H9 (cell line): ENCODE data around the gene CAMTA1. TPM values are rescaled to one million over a fixed set of nuclear protein-coding genes. Genes with fewer than 3 reads are reported as not detected.

ENCODE experiments used
- DNase-seq: peaks from one replicate; pipeline ENCODE4 v3.0.0-alpha.2; 2017
- H2AFZ ChIP-seq: one replicate; pipeline ENCODE4 v1.6.1; 2013; ENCODE audit warnings: mild to moderate bottlenecking, low read length, control low read depth, moderate library complexity
- H2AK5ac ChIP-seq: 2 replicates; pipeline ENCODE4 v1.6.1; 2013; ENCODE audit warnings: low read length, control low read depth, mixed read lengths; ENCODE audit not compliant: insufficient read length
- H2BK120ac ChIP-seq: one replicate; pipeline ENCODE4 v1.6.1; 2013; ENCODE audit warnings: low read depth, mild to moderate bottlenecking, low read length, control low read depth, inconsistent platforms; ENCODE audit not compliant: poor library complexity, severe bottlenecking
- H2BK12ac ChIP-seq: 2 replicates; pipeline ENCODE4 v1.6.1; 2013; ENCODE audit warnings: low read length, control low read depth, mixed read lengths, low read depth; ENCODE audit not compliant: insufficient read length
- H2BK15ac ChIP-seq: 2 replicates; pipeline ENCODE4 v1.6.1; 2013; ENCODE audit warnings: low read depth, low read length, control low read depth
- H2BK20ac ChIP-seq: one replicate; pipeline ENCODE4 v1.6.1; 2013; ENCODE audit warnings: low read depth, mild to moderate bottlenecking, low read length, control low read depth, inconsistent platforms; ENCODE audit not compliant: poor library complexity, severe bottlenecking
- H2BK5ac ChIP-seq: 2 replicates; pipeline ENCODE4 v1.6.1; 2013; ENCODE audit warnings: low read length, control low read depth, mixed read lengths; ENCODE audit not compliant: insufficient read length
- H3K14ac ChIP-seq: 2 replicates; pipeline ENCODE4 v1.6.1; 2013; ENCODE audit warnings: low read length, control low read depth; ENCODE audit not compliant: insufficient read depth
- H3K18ac ChIP-seq: 2 replicates; pipeline ENCODE4 v1.6.1; 2013; ENCODE audit warnings: low read depth, mild to moderate bottlenecking, mixed read lengths, low read length, control low read depth; ENCODE audit not compliant: insufficient read length
- H3K23ac ChIP-seq: 2 replicates; pipeline ENCODE4 v1.6.1; 2013; ENCODE audit warnings: low read length, control low read depth, mixed read lengths, low read depth; ENCODE audit not compliant: insufficient read length
- H3K23me2 ChIP-seq: 2 replicates; pipeline ENCODE4 v1.6.1; 2013; ENCODE audit warnings: low read depth, mild to moderate bottlenecking, mixed read lengths, low read length, control low read depth; ENCODE audit not compliant: insufficient read length, poor library complexity, severe bottlenecking
- H3K27ac ChIP-seq: 2 replicates; pipeline ENCODE4 v1.5.1; 2013; ENCODE audit warnings: low read length, control low read depth, mixed read lengths, low read depth; ENCODE audit not compliant: insufficient read length
- H3K27me3 ChIP-seq: 2 replicates; pipeline ENCODE4 v1.6.1; 2013; ENCODE audit warnings: low read length, control low read depth, inconsistent platforms; ENCODE audit not compliant: insufficient read depth
- H3K4ac ChIP-seq: 2 replicates; pipeline ENCODE4 v1.6.1; 2013; ENCODE audit warnings: low read depth, mild to moderate bottlenecking, control low read depth, inconsistent platforms, low read length, moderate library complexity
- H3K4me1 ChIP-seq: 2 replicates; pipeline ENCODE4 v1.6.1; 2013; ENCODE audit warnings: low read length, control low read depth, inconsistent platforms; ENCODE audit not compliant: insufficient read depth
- H3K4me2 ChIP-seq: 2 replicates; pipeline ENCODE4 v1.6.1; 2013; ENCODE audit warnings: low read length, control low read depth, mixed read lengths; ENCODE audit not compliant: insufficient read length, insufficient read depth
- H3K56ac ChIP-seq: 2 replicates; pipeline ENCODE4 v1.6.1; 2013; ENCODE audit warnings: low read depth, mild to moderate bottlenecking, mixed read lengths, low read length, control low read depth; ENCODE audit not compliant: insufficient read length
- H3K79me1 ChIP-seq: 2 replicates; pipeline ENCODE4 v1.6.1; 2013; ENCODE audit warnings: low read depth, mild to moderate bottlenecking, moderate library complexity, low read length, control low read depth, inconsistent platforms; ENCODE audit not compliant: insufficient read depth, poor library complexity, severe bottlenecking
- H3K79me2 ChIP-seq: 2 replicates; pipeline ENCODE4 v1.6.1; 2013; ENCODE audit warnings: low read length, control low read depth, inconsistent platforms; ENCODE audit not compliant: insufficient read depth
- H3K9ac ChIP-seq: 2 replicates; pipeline ENCODE4 v1.6.1; 2013; ENCODE audit warnings: low read length, control low read depth, mixed read lengths; ENCODE audit not compliant: insufficient read length; ENCODE audit errors: extremely low read depth
- H3K9me3 ChIP-seq: one replicate; pipeline ENCODE4 v1.6.1; 2013; ENCODE audit warnings: low read depth, low read length, inconsistent platforms; ENCODE audit not compliant: control insufficient read depth
- H3T11ph ChIP-seq: one replicate; pipeline ENCODE4 v1.6.1; 2013; ENCODE audit warnings: mild to moderate bottlenecking, low read length, control low read depth, inconsistent platforms
- H4K20me1 ChIP-seq: one replicate; pipeline ENCODE4 v1.6.1; 2013; ENCODE audit not compliant: control insufficient read depth, insufficient read length, insufficient read depth
- H4K5ac ChIP-seq: 2 replicates; pipeline ENCODE4 v1.6.1; 2013; ENCODE audit warnings: low read depth, mild to moderate bottlenecking, mixed read lengths, low read length, control low read depth; ENCODE audit not compliant: insufficient read length
- H4K8ac ChIP-seq: replicated peaks from 2 replicates; pipeline ENCODE4 v1.6.1; 2013; ENCODE audit warnings: low read length, control low read depth, mixed read lengths, low read depth; ENCODE audit not compliant: insufficient read length
- H4K91ac ChIP-seq: 2 replicates; pipeline ENCODE4 v1.6.1; 2013; ENCODE audit warnings: low read depth, mild to moderate bottlenecking, moderate library complexity, mixed read lengths, low read length, control low read depth; ENCODE audit not compliant: insufficient read length
- H3K27ac Mint-ChIP-seq, 3 experiments: 2 replicates in 2 of 3; 3 replicates in 1 of 3; pipeline ENCODE4 v1.8.0; 2020 to 2021; ENCODE audit warnings: mixed read lengths in 3 of 3, mild to moderate bottlenecking in 1 of 3, moderate library complexity in 1 of 3
- H3K27me3 Mint-ChIP-seq: 2 replicates; pipeline ENCODE4 v1.8.0; 2021; ENCODE audit warnings: low read depth, mild to moderate bottlenecking, moderate library complexity, mixed read lengths
- H3K36me3 Mint-ChIP-seq, 3 experiments: 2 replicates in 2 of 3; 3 replicates in 1 of 3; pipeline ENCODE4 v1.8.0; 2020 to 2021; ENCODE audit warnings: low read depth in 3 of 3, mixed read lengths in 3 of 3; ENCODE audit not compliant: insufficient read depth in 1 of 3
- H3K4me1 Mint-ChIP-seq, 2 experiments: 2 replicates each; pipeline ENCODE4 v1.8.0; 2020; ENCODE audit warnings: mixed read lengths in 2 of 2
- H3K4me3 Mint-ChIP-seq, 2 experiments: 2 replicates in 1 of 2; 3 replicates in 1 of 2; pipeline ENCODE4 v1.8.0; 2020 to 2021; ENCODE audit warnings: mild to moderate bottlenecking in 2 of 2, mixed read lengths in 2 of 2, moderate library complexity in 1 of 2
- H3K9me3 Mint-ChIP-seq, 2 experiments: 2 replicates in 1 of 2; 3 replicates in 1 of 2; pipeline ENCODE4 v1.8.0; 2020; ENCODE audit warnings: mild to moderate bottlenecking in 2 of 2, mixed read lengths in 2 of 2, moderate library complexity in 1 of 2
- WGBS: extraction: QIAGEN DNeasy Blood & Tissue Kit; methylation state at CpG from one replicate; pipeline ENCODE4 v1.1.7; 2013; ENCODE audit warnings: missing lambda C conversion rate, low lambda C conversion rate, mixed read lengths; ENCODE audit not compliant: insufficient read length; ENCODE audit errors: extremely low coverage; 5-methylcytosine and 5-hydroxymethylcytosine counted together
- total RNA-seq: library from RNA; stranded (reverse); gene quantifications from 2 replicates; pipeline ENCODE4 v1.2.1, GENCODE V29; 2021
- TF ChIP-seq, protein P1 (sequence below): fragments of 200-600 bp; sonication (generic); conservative IDR thresholded peaks from 3 replicates; pipeline ENCODE4 v1.8.0; 2021; ENCODE audit warnings: antibody characterized with exemption, mild to moderate bottlenecking

CAMTA1 gene
- total RNA-seq, 1 experiment from 2014 or later: 115 TPM

DNA sequence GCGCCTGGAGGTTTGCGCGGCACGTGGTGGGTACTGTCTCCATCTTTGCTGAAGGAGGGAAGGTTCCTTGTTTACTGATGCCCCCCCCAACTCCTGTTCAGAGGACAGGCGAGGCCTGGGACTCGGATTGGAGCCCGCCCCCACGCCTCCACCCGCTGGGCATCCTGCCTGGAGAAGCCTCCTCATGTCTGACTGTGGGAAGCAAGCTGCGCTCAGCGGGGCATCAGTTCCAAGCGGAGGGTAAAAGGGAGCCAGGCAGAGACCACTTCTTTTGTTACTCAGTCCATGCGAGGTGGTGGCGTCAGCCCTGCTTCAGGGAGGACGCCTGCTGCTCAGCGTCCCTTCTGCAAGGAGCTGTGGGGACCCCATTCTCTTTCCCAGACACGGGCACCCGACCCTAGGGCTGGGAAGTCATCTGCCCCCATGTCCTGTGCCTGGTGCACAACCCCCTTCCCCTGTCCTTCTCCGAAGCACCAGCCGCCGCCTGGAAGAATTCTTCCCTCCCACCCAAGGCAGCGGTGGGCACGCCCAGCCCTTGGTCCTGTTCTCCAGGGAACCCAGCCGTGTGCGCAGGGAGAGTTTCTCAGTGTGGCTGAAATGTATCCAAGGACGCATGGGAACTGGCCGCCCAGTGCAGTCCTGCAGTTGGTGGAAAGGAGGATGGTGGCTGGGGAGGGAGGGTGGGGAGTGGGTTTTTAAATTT is 414.0 kb downstream of the CAMTA1 start:
- H3K27ac Mint-ChIP-seq: peak overlapping the region in 1 of 3 experiments; percentile 76; a peak in 1 of 7 replicates
- no peaks in the 10 kb centered on the region for H3K9me3 Mint-ChIP-seq
- Histone ChIP-seq H3K4ac (no peak overlapping the region), H2BK120ac (no peak overlapping the region), H4K8ac (no peak overlapping the region), H3K56ac (no peak overlapping the region), H4K91ac (no peak overlapping the region), H3K27ac (no peak overlapping the region), H2BK5ac (no peak overlapping the region), H3K79me2 (no peaks in the 10 kb centered on the region), H4K20me1 (no peaks in the 10 kb centered on the region), H3K23me2 (no peaks in the 10 kb centered on the region), H3K4me2 (no peak overlapping the region), H3K9me3 (no peaks in the 10 kb centered on the region), H2BK12ac (no peak overlapping the region), H3K27me3 (no peaks in the 10 kb centered on the region), H4K5ac (no peak overlapping the region), H3K18ac (no peak overlapping the region), H3K9ac (no peak overlapping the region), H2AFZ (no peak overlapping the region), H3K4me1 (no peaks in the 10 kb centered on the region), H3K23ac (no peak overlapping the region), H3T11ph (no peak overlapping the region), H3K79me1 (no peaks in the 10 kb centered on the region), H2AK5ac (no peak overlapping the region), H2BK15ac (no peak overlapping the region), H2BK20ac (no peak overlapping the region), H3K14ac (no peak overlapping the region)
- H3K4me1 Mint-ChIP-seq: peaks cover 11% of the 10 kb centered on the region in 2 experiments
- H3K36me3 Mint-ChIP-seq: no peaks in the 10 kb centered on the region
- H3K27me3 Mint-ChIP-seq: peaks cover 19% of the 10 kb centered on the region
- TF ChIP-seq, protein P1, sequence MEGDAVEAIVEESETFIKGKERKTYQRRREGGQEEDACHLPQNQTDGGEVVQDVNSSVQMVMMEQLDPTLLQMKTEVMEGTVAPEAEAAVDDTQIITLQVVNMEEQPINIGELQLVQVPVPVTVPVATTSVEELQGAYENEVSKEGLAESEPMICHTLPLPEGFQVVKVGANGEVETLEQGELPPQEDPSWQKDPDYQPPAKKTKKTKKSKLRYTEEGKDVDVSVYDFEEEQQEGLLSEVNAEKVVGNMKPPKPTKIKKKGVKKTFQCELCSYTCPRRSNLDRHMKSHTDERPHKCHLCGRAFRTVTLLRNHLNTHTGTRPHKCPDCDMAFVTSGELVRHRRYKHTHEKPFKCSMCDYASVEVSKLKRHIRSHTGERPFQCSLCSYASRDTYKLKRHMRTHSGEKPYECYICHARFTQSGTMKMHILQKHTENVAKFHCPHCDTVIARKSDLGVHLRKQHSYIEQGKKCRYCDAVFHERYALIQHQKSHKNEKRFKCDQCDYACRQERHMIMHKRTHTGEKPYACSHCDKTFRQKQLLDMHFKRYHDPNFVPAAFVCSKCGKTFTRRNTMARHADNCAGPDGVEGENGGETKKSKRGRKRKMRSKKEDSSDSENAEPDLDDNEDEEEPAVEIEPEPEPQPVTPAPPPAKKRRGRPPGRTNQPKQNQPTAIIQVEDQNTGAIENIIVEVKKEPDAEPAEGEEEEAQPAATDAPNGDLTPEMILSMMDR: no peak
- WGBS: no CpG with 5 or more reads among the region's 27 CpGs
- peak; percentile 47 for DNase-seq
- H3K4me3 Mint-ChIP-seq: no peak overlapping the region
